GM12864 (cell line): ENCODE data around the gene FBXO3.

Experiments used
- DNase-seq: peaks from one replicate; pipeline ENCODE4 v3.0.0-alpha.2; 2011; ENCODE audit warnings: low read depth
- H3K4me3 ChIP-seq: 2 replicates; pipeline ENCODE4 v1.5.1; 2011; ENCODE audit warnings: mild to moderate bottlenecking, low read depth, low read length, control low read depth
- CTCF ChIP-seq: IDR thresholded peaks from 2 replicates; pipeline ENCODE4 v1.5.1; 2011; ENCODE audit warnings: low read depth, mild to moderate bottlenecking, moderate library complexity, low read length, control low read depth, inconsistent platforms; ENCODE audit errors: missing control alignments

The FBXO3 gene

GRCh38 chr11:33696931-33697638, 77.2 kb downstream of the FBXO3 start:
- TF ChIP-seq CTCF: no peak
- DNase-seq: no peak
- no peak overlapping the region for H3K4me3 ChIP-seq

GRCh38 chr11:33696411-33696810, 77.9 kb downstream of the FBXO3 start:
- no peak overlapping the region for H3K4me3 ChIP-seq
- no peak for TF ChIP-seq CTCF
- DNase-seq: no peak

GRCh38 chr11:33695051-33695566, 79.2 kb downstream of the FBXO3 start:
- H3K4me3 ChIP-seq: no peak overlapping the region
- TF ChIP-seq CTCF: no peak
- DNase-seq: no peak

- no peak for DNase-seq
- TF ChIP-seq CTCF: no peak
- H3K4me3 ChIP-seq: no peak overlapping the region
Measured at GRCh38 chr11:33694346-33695050, 79.8 kb downstream of the FBXO3 start.

- no peak for TF ChIP-seq CTCF
- H3K4me3 ChIP-seq: no peak overlapping the region
- no peak for DNase-seq
Measured at GRCh38 chr11:33692541-33692940, 81.8 kb downstream of the FBXO3 start.

GRCh38 chr11:33692013-33692504, 82.3 kb downstream of the FBXO3 start:
- no peak for DNase-seq
- H3K4me3 ChIP-seq: no peak overlapping the region

More at GRCh38 chr11:33692013-33692504, 82.3 kb downstream of the FBXO3 start:
- TF ChIP-seq CTCF: no peak
